IPS-20b (cell line): ENCODE measurements around the gene EIF5.

ENCODE experiments used
- H3K27ac ChIP-seq: one replicate; pipeline ENCODE4 v1.5.1; 2013; ENCODE audit warnings: low read length
- H3K27me3 ChIP-seq: 2 replicates; pipeline ENCODE4 v1.6.1; 2013; ENCODE audit warnings: mild to moderate bottlenecking, low read length, inconsistent platforms; ENCODE audit not compliant: insufficient read depth
- H3K36me3 ChIP-seq: 2 replicates; pipeline ENCODE4 v1.6.1; 2013; ENCODE audit warnings: low read depth, mild to moderate bottlenecking, inconsistent platforms, low read length, moderate library complexity; ENCODE audit not compliant: insufficient read depth
- H3K4me1 ChIP-seq: 2 replicates; pipeline ENCODE4 v1.6.1; 2013; ENCODE audit warnings: mild to moderate bottlenecking, control low read depth, inconsistent platforms, low read length, moderate library complexity; ENCODE audit not compliant: insufficient read depth
- H3K4me3 ChIP-seq: 2 replicates; pipeline ENCODE4 v1.5.1; 2013; ENCODE audit warnings: mild to moderate bottlenecking, low read length, inconsistent platforms
- H3K9ac ChIP-seq: 2 replicates; pipeline ENCODE4 v1.6.1; 2013; ENCODE audit warnings: low read depth, mild to moderate bottlenecking, inconsistent platforms, low read length, moderate library complexity
- H3K9me3 ChIP-seq: 2 replicates; pipeline ENCODE4 v1.6.1; 2013; ENCODE audit warnings: mild to moderate bottlenecking, low read depth, low read length, inconsistent platforms; ENCODE audit not compliant: insufficient read depth

EIF5 gene

DNA sequence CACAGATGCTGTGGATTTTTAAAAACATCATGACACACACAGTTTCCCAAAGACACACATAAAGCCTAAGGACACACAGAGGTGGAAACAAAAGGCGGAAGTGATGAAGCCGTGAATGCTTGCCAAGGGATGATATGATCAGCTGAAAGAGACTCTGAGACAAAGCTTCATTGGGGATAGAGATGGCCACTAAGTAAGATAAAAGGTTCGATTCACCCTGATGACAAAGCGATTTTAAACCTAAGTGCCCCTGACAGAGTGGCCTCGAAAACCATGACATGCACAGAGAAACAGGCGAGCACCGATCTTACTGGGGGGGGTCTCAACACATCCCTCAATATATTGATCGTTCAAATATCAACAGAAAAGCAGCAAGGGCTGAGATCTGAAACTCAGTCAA lies 20.3 kb upstream of the EIF5 start:
- no peak overlapping the region for H3K27ac ChIP-seq
- no peaks in the 10 kb centered on the region for H3K36me3 ChIP-seq
- no peaks in the 10 kb centered on the region for H3K27me3 ChIP-seq
- H3K4me1 ChIP-seq, result peaks cover 8% of the 10 kb centered on the region; the same call in 1 of the 2 replicates
- H3K9ac ChIP-seq, result no peak overlapping the region
- H3K4me3 ChIP-seq, result no peak overlapping the region
- H3K9me3 ChIP-seq, result no peaks in the 10 kb centered on the region

DNA sequence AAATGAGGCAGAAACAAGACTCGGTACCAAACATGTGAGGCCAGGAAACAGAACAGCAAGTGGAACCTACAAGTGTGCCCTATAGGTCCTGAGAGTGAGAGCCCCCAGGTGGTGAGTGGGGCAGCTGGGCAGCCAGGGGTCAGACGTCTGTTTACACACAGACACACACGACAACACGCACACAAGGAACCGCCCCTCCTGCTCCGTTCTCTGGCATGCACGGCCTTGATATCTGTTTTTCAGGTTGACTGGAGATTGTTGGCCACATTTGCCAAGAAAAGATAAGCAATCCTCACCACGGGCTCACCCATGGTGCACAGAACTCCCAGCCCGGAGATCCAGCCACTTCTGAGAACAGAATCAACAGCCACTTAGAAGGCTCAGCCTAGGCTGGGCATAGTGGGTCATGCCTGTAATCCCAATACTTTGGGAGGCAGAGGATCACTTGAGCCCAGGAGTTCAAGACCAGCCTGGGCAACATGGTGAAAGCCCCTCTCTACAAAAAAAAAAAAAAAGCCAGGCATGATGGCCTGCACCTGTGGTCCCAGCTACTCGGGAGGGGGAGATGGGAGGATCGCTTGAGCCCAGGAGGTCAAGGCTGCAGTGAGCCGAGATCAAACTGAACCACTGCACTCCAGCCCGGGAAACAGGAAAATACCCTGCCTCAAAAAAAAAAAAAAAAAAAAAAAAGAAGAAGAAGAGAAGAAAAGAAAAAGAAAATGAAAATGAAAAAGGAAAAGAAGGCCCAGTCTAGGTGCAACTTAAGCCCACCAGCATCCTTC lies 19.4 kb upstream of the EIF5 start:
- H3K4me3 ChIP-seq, result no peak overlapping the region
- no peak overlapping the region for H3K9ac ChIP-seq
- no peak overlapping the region for H3K27ac ChIP-seq
- peaks cover 13% of the 10 kb centered on the region; the same call in 1 of the 2 replicates for H3K4me1 ChIP-seq
- H3K36me3 ChIP-seq, result no peaks in the 10 kb centered on the region
- H3K27me3 ChIP-seq, result no peaks in the 10 kb centered on the region
- H3K9me3 ChIP-seq, result no peaks in the 10 kb centered on the region

DNA sequence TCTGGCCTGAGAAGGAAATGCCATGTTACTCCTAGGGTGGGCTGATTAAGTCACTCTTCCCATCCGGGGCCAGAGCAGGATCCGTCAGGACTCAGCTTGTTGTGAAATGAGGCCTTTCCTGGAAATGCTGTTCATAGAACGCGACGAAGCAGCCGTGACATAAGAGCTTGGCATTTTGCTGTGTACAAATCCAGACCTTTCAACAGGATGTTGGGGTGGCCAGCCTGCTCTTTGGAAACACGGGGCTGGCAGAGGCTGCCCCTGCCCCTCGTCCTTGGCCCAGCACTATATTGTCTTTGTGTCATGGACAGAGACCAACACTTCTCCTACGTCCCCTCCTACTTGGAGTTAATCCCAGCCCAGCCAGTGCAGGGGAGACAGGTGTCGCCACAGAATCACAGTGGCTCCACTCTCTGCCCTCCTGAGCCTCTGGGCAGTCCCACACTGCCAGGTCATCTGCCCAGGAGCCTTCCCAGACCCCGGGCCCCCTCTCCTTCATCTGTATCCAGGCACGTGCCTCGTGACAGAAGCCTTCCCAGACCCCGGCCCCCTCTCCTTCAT lies 18.6 kb upstream of the EIF5 start:
- H3K4me3 ChIP-seq, result no peak overlapping the region
- no peak overlapping the region for H3K9ac ChIP-seq
- no peaks in the 10 kb centered on the region for H3K36me3 ChIP-seq
- H3K27ac ChIP-seq, result no peak overlapping the region
- H3K9me3 ChIP-seq, result no peaks in the 10 kb centered on the region
- H3K27me3 ChIP-seq, result no peaks in the 10 kb centered on the region
- peaks cover 13% of the 10 kb centered on the region; the same call in 1 of the 2 replicates for H3K4me1 ChIP-seq

DNA sequence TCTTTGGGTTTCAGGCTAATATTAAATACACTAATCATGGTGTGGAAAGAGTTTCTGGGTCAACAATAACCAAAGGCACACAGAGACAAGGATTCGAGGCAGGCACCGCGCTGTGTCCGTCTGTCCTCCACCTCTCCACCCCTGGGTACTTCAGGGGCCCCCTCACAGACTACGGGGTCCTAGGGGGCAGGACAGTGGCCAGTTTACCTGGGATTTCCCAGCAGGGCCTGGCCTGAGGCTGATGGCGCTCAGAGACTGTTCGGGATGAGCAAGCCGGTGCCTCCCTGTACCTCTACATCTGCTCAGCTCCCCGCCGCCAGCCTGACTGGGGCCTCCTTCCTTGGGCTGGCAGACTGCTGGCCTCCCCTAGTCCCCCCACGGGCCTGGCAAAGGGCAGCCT lies 18.1 kb upstream of the EIF5 start:
- Histone ChIP-seq H3K4me3 (no peak overlapping the region), H3K9ac (no peak overlapping the region), H3K27me3 (no peaks in the 10 kb centered on the region), H3K36me3 (no peaks in the 10 kb centered on the region), H3K27ac (no peak overlapping the region), H3K9me3 (no peaks in the 10 kb centered on the region), H3K4me1 (peaks cover 13% of the 10 kb centered on the region; the same call in 1 of the 2 replicates)

DNA sequence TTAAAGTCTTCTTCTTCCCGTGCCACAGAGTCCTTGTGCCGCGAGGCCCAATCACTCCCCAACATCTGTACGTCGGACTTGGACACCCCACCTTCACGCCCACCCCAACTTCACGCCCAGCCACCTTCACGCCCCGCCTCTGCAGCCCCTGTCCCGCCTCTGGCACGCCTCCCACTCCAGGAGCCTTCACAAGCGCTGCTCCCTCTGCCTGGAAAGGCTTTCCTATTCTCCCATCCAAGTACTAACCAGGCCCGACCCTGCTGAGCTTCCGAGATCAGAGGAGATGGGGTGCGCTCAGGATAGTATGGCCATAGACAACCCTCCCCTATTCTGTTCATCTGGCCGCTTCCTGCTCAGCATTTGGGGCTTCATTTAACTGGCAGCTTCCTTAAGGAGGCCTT lies 17.3 kb upstream of the EIF5 start:
- Histone ChIP-seq H3K27ac (no peak overlapping the region), H3K4me1 (peaks cover 13% of the 10 kb centered on the region; the same call in 1 of the 2 replicates)

DNA sequence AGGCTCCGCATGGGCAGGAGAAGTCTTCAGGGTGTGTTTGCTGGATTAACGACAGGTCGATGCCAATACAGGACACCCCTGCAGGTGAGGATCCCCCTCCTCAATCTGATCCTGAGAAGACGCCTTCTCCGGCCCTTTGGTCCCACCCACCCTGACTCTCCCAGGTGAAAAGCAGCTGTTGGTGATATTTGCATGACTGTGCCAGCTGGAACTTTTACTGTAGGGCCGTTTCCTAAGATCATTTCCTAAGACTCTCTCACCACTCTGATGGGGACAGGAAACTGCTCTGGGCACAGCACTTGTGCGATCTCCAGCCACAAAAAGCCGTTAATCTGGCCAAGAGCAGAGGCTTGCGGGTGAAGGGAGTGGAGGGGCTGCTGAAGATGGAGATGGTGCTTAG lies 16.8 kb upstream of the EIF5 start:
- no peaks in the 10 kb centered on the region for H3K9me3 ChIP-seq
- H3K27ac ChIP-seq, result no peak overlapping the region
- peaks cover 13% of the 10 kb centered on the region; the same call in 1 of the 2 replicates for H3K4me1 ChIP-seq
- H3K36me3 ChIP-seq, result no peaks in the 10 kb centered on the region
- no peaks in the 10 kb centered on the region for H3K27me3 ChIP-seq
- no peak overlapping the region for H3K9ac ChIP-seq
- no peak overlapping the region for H3K4me3 ChIP-seq

More for the DNA sequence above, 17.3 kb upstream of the EIF5 start:
- no peaks in the 10 kb centered on the region for H3K36me3 ChIP-seq
- H3K9ac ChIP-seq, result no peak overlapping the region
- no peaks in the 10 kb centered on the region for H3K9me3 ChIP-seq
- no peak overlapping the region for H3K4me3 ChIP-seq
- H3K27me3 ChIP-seq, result no peaks in the 10 kb centered on the region

DNA sequence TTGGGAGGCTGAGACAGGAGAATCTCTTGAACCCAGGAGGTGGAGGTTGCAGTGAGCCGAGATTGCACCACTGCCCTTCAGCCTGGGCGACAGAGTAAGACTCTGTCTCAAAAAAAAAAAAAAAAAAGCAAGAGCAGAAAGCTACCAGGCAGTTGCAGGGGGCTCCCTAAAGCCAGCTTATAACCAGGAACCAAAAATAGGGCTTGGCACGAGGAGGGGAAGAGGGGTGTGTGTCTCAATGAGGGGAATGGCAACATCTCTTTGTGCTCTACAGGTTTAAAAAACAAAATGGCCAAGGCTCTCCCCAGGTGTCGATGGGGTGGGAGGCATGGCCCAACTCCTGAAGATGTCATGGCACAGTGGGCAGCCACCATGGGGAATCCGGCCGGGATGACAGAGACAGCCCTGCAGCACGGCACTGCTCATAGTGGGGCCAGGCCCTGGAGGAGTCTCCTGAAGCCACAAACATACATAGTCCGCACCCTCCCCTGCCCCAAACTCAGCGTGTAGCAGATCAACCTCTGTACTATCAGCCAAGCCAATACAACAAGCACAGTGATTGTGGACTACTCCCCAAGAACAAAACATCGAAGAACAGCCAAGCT lies 16.0 kb upstream of the EIF5 start:
- Histone ChIP-seq H3K27me3 (no peaks in the 10 kb centered on the region), H3K36me3 (no peaks in the 10 kb centered on the region), H3K9ac (no peak overlapping the region), H3K27ac (no peak overlapping the region), H3K4me3 (no peak overlapping the region), H3K9me3 (no peaks in the 10 kb centered on the region), H3K4me1 (peaks cover 13% of the 10 kb centered on the region; the same call in 1 of the 2 replicates)

DNA sequence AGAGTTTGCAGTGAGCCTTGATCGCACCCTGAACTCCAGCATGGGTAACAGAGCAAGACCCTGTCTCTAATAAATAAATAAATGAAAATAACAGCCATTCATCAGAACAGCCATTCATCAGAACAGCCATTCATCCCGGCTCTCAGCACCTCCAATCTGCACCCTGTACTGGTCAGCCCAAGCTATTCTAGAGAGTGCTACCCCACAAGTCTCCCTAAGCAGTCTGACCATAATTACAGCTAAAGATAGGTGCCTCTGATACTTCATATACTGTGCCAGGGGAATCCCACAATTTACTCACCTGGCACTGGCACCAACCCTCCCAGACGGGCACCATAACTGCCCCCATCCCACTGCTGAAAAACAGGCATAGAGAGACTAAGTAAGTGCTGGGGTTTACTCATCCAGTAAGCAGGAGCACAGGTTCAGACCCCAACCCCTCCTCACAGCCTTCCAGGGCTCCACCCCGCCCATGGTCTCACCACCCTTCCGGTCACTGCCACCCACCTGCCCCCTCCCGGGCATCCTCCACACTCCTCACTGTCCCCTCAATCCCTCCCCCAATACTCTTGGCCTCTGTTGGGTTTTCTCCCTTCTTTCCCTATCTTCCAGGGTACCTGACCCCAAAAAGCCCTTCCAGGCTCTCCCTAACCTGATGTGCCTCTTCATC lies 15.2 kb upstream of the EIF5 start:
- H3K4me1 ChIP-seq, result peaks cover 13% of the 10 kb centered on the region; the same call in 1 of the 2 replicates
- H3K27me3 ChIP-seq, result no peaks in the 10 kb centered on the region
- H3K36me3 ChIP-seq, result no peaks in the 10 kb centered on the region
- no peak overlapping the region for H3K9ac ChIP-seq
- no peaks in the 10 kb centered on the region for H3K9me3 ChIP-seq
- no peak overlapping the region for H3K27ac ChIP-seq
- no peak overlapping the region for H3K4me3 ChIP-seq

DNA sequence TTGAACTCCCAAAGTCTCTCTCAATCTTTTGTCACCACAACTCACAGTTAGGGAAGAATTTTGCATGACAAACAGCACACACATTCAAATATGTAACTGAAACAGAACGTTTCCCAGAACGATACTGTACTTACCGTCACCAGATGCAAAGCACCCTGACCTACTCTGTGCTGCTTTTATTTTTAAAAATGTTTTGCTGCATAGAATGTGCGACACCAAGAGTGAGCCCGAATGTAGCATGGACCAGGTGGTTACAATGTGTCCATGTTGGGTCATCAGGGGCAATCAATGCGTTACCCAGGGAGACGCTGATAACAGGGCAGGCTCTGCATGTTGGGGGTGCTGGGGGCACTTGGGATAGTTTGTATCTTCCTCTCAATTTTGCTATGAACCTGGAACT lies 14.6 kb upstream of the EIF5 start:
- no peaks in the 10 kb centered on the region for H3K27me3 ChIP-seq
- peaks cover 13% of the 10 kb centered on the region; the same call in 1 of the 2 replicates for H3K4me1 ChIP-seq
- no peak overlapping the region for H3K27ac ChIP-seq
- no peaks in the 10 kb centered on the region for H3K9me3 ChIP-seq
- no peak overlapping the region for H3K9ac ChIP-seq
- H3K36me3 ChIP-seq, result no peaks in the 10 kb centered on the region
- H3K4me3 ChIP-seq, result no peak overlapping the region

DNA sequence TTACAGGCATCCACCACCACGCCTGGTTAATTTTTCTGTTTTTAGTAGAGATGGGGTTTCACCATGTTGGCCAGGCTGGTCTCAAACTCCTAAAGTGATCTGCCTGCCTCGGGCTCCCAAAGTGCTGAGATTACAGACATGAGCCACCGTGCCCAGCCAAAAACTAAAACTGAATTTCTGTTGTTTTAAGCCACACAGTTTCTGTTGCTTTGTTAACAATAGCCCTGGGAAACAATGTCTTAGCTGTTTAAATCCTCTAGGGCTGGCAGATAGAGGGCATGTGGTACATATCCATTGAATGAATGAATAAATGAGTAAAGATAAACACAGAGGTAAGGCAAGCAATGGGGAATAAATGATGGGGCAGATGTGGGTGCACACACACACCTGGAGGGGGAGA lies 8.0 kb upstream of the EIF5 start:
- Histone ChIP-seq H3K27me3 (no peaks in the 10 kb centered on the region), H3K36me3 (no peaks in the 10 kb centered on the region), H3K27ac (no peak overlapping the region), H3K4me3 (no peak overlapping the region), H3K9me3 (no peaks in the 10 kb centered on the region), H3K9ac (no peak overlapping the region), H3K4me1 (no peaks in the 10 kb centered on the region)

DNA sequence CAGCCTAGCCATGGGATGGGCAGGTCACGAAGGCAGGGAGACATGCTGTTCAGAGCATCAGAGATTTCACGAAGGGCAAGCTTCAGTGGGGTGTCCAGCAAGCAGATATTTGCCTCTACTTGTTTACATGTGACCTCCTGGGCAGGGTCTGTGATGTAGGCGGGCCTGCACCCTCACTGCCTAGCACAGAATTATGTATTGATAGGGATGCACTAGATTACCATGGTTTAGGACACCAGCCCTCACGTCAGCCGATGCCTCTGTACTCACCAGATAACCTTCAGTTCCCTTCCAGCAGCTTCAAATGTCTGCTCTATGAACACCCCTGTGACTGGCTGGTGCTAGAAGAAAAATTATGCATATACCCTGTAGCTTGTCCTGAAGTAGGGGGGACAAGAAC lies 5.1 kb upstream of the EIF5 start:
- Histone ChIP-seq H3K9ac (no peak overlapping the region), H3K4me3 (no peak overlapping the region), H3K36me3 (no peaks in the 10 kb centered on the region), H3K27ac (no peak overlapping the region), H3K9me3 (no peaks in the 10 kb centered on the region), H3K27me3 (no peaks in the 10 kb centered on the region), H3K4me1 (peaks cover 4% of the 10 kb centered on the region; the same call in 1 of the 2 replicates)
